Measurements from ENCODE around the gene SLC16A13. TPM values are rescaled to one million over a fixed set of nuclear protein-coding genes. Genes with fewer than 3 reads are reported as not detected.
"Not testable (repeated sequence)": the region's sequence is repeated elsewhere in the genome, so short reads cannot be mapped to it uniquely, and the experiment has no call there.

Gene SLC16A13
- total RNA-seq, 2 donors from 2014 or later = 11.7 to 19.1 TPM

DNA sequence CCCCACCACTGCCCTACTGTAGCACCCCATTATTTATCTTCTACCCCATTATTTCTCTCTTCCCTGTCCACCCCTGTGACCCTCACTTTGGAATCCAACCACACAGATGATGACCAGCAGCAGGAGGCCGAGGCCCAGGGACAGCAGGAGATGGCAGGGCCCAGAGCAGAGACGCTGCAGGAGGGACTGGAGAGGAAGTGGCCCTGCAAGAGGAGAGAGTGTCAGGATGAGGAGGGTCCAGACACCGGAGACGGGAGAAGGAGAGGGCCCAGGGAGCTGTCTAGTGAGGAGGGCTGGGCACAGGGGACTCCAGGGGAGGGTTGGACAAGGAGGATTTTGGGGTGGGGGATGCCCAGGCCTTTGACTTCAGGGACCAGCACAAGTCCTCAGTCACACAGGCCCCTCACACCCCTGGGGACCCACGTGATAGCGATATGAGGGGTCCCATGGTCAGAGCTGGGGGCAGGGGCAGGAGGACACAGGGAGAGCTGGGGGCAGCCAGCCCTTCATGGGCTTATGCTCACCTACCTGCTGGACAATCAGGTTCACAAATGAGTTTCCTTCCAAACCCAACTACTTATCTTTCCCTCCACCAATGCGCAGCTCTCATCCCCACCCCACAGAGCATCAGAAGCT, 42.2 kb downstream of the SLC16A13 start:
- Mint-ChIP-seq H3K27me3 (no peaks in the 10 kb centered on the region), H3K27ac (no peak overlapping the region), H3K4me1 (ENCODE audit: low read depth in 2 of 2) (peaks cover 21 to 30% of the 10 kb centered on the region in 2 donors), H3K36me3 (no peaks in the 10 kb centered on the region), H3K4me3 (no peak overlapping the region), H3K9me3 (no peaks in the 10 kb centered on the region)
- no peak for DNase-seq (ENCODE audit: low spot score)
- ATAC-seq = no peak

DNA sequence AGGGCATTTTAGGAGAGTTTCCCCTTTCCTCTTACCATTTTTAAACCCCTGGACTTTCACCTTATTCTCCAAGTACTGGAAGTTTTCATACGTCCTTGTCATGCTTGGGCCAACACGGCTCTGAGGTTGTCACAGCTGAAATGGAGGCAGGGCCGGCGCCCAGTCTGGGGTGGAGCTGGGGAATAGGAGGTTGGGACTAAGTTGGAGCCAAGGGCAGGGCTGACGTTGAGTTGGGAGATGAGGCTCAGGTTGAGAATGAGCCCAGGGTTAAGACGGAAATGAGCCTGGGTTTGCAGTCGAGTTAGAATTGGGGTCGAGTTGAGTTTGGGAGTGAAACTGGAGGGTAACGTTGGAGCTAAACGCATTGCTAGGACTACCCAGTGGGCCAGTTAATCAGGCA, 42.9 kb downstream of the SLC16A13 start:
- no peak for DNase-seq (ENCODE audit: low spot score)
- Mint-ChIP-seq H3K27ac (no peak overlapping the region), H3K9me3 (no peaks in the 10 kb centered on the region), H3K4me3 (no peak overlapping the region), H3K36me3 (no peaks in the 10 kb centered on the region), H3K4me1 (ENCODE audit: low read depth in 2 of 2) (peaks cover 26 to 34% of the 10 kb centered on the region in 2 donors), H3K27me3 (no peaks in the 10 kb centered on the region)
- no peak for ATAC-seq

DNA sequence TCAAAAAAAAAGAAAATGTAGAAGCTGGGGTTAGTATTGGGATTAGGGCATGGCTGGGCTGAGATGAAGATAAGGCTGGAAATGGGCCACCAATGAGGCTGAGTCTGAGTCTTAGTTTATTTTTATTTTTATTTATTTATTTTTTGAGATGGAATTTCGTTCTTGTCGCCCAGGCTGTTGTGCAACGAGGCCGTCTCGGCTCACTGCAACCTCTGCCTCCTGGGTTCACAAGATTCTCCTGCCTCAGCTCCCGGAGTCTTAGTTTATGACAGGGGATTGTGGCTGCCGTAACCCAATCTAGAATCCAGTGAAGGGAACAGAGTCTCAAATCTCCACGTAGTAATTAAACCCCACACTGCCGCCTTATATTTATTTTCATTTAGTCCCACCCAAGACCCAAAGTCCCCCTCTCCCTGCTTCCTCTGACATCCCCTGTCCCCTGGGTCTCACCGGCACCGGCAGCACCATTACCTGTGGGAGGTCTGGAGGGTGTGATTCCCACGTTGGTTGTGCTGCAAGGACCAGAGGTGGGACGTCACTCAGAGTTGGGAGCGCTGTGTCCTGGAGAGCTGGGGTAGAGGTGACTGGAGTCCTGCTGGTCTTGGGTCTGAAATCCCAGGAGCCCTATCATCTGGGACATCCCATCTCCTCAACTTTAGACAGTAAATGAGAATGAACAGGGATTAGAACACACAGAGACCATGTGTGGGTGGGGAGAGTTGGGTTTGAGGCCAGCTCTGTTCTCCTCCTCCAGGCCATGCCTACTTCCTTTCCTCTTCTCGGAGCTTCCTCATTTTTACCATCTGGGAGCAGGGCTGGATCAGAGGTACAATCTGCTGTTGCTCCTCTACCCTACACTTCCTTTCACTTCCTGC, 44.0 kb downstream of the SLC16A13 start, which contains the start of gene CLEC10A:
Gene CLEC10A (minus strand): TSS at position 671 of the 875 bp plus-strand sequence. CDS start 1,439 bp downstream, outside the sequence.
- Mint-ChIP-seq H3K4me1 (ENCODE audit: low read depth in 2 of 2) (peaks cover 35 to 39% of the 10 kb centered on the region in 2 donors), H3K27ac (peak within 1 kb of the TSS in 1 of 2 donors; percentile 57), H3K36me3 (no peaks in the 10 kb centered on the region), H3K9me3 (no peaks in the 10 kb centered on the region), H3K4me3 (no peak within 1 kb of the TSS), H3K27me3 (no peaks in the 10 kb centered on the region)
- no peak for DNase-seq (ENCODE audit: low spot score)
- no peak for ATAC-seq

DNA sequence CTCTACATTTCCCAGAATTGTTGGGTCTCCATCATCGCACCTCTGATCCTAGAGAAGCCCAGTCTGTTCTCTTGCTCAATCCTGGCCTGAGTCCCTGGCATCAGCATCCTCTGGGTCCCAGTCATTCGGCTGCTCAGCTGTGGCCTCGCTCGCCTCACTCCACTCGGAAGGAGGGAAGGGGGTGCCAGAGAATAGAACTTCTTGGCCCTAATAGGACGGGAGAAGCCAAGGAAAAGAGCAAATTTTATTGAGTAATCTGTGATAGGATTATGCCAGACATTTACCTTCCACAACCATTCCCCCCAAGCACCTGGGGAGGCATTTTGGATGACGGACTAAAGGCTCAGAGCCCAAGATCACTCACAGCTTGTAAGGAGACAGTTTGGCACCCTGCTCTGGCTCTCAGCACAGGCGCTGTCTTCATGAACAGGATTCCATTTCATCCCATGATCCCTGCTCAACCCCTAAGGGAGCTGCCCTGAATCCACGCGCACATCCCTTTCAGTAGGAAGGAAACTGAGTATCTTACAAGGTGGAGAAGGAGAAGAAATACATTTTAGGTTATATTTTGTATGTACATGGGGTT, 44.7 kb downstream of the SLC16A13 start:
- no peak for DNase-seq (ENCODE audit: low spot score)
- H3K36me3 Mint-ChIP-seq = no peaks in the 10 kb centered on the region
- no peak for ATAC-seq
- H3K9me3 Mint-ChIP-seq = no peaks in the 10 kb centered on the region
- H3K27me3 Mint-ChIP-seq = no peaks in the 10 kb centered on the region
- peaks cover 35 to 36% of the 10 kb centered on the region in 2 donors for H3K4me1 Mint-ChIP-seq (ENCODE audit: low read depth in 2 of 2)
- peak overlapping the region in 1 of 2 donors; percentile 57 for H3K27ac Mint-ChIP-seq
- H3K4me3 Mint-ChIP-seq = no peak overlapping the region

DNA sequence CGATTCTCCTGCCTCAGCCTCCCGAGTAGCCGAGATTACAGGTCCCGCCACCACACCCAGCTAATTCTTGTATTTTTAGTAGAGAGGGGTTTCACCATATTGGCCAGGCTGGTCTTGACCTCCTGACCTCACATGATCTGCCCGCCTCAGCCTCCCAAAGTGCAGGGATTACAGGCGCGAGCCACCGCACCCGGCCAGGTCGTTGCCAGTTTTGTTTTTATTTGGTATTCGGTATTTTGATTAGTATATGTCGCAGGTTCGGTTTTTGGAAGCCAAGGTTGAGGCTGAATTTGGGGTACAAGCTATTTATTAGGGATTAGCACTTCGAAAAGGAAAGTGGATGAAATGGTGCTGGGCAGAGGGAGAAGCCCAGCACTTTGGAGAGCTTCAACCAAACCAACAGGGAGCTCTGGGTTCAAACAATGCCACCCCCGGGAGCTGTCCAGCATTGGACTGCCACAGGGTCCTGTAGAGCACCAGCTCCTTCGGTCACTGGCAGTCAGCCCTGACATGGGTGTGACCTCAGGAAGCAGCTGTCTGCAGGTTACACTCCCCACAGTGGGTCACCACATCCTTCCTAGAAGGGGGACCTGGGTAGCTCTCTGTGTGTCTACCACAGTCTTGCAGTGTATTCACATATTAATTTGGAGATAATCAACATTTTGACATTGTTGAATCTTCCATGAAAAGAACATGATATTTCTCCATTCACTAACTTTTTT, 45.7 kb downstream of the SLC16A13 start:
- Mint-ChIP-seq H3K4me1 (ENCODE audit: low read depth in 2 of 2) (peaks cover 35 to 36% of the 10 kb centered on the region in 2 donors), H3K4me3 (peak overlapping the region; percentile 57), H3K27ac (peak overlapping the region in 1 of 2 donors; percentile 25), H3K36me3 (no peaks in the 10 kb centered on the region), H3K27me3 (peaks cover 0 to 4% of the 10 kb centered on the region in 2 donors), H3K9me3 (no peaks in the 10 kb centered on the region)
- ATAC-seq (peak; percentile 91 to 97), DNase-seq (ENCODE audit: low spot score) (peak; percentile 67)

DNA sequence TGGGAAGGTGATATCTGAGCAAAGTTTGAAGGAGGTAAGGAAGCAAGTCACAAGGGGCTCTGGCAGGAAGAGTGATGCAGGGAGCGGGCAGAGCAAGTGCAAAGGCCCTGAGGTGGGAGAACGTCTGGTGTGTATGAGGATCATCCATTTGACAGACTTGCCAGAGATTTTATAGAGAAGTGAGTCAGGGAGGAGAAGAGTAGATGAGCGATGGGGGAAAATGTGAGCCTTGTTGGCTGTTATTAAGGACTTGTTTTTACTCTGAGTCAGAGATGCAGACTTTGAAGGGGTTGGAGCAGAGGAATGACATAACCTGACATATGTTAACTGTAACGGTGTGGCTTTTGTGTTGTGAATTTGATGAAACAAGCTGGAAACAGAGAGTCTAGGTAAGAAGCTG, 47.8 kb downstream of the SLC16A13 start:
- no peaks in the 10 kb centered on the region for H3K9me3 Mint-ChIP-seq
- H3K4me1 Mint-ChIP-seq (ENCODE audit: low read depth in 2 of 2) = peaks cover 27 to 30% of the 10 kb centered on the region in 2 donors
- no peaks in the 10 kb centered on the region for H3K36me3 Mint-ChIP-seq
- H3K4me3 Mint-ChIP-seq = no peak overlapping the region
- H3K27me3 Mint-ChIP-seq = peaks cover 0 to 9% of the 10 kb centered on the region in 2 donors
- DNase-seq (ENCODE audit: low spot score) (no peak), ATAC-seq (no peak)
- no peak overlapping the region for H3K27ac Mint-ChIP-seq

DNA sequence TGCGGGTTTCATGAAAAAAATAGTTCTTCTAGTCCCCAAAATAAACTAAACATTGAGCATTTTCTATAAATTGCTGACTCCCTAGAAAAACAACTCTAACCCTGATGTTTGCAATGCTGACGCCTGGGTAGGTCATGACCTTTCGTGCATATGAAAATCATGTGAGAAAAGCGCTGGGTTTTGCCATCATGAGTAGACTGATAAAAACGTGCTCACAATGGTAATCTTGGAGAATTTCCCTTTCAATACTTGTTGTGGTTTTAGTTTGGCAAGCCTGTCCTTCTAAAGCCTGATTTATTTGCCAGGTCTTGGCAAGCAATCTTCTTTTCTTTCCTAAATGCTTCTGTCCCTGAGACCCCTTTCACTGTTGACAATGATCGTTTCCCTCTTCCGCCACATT, 48.3 kb downstream of the SLC16A13 start:
- H3K4me1 Mint-ChIP-seq (ENCODE audit: low read depth in 2 of 2) = peaks cover 27 to 30% of the 10 kb centered on the region in 2 donors
- ATAC-seq = no peak
- no peak overlapping the region for H3K27ac Mint-ChIP-seq
- no peak overlapping the region for H3K4me3 Mint-ChIP-seq
- no peaks in the 10 kb centered on the region for H3K9me3 Mint-ChIP-seq
- no peak for DNase-seq (ENCODE audit: low spot score)
- H3K36me3 Mint-ChIP-seq = no peaks in the 10 kb centered on the region
- peaks cover 0 to 9% of the 10 kb centered on the region in 2 donors for H3K27me3 Mint-ChIP-seq

DNA sequence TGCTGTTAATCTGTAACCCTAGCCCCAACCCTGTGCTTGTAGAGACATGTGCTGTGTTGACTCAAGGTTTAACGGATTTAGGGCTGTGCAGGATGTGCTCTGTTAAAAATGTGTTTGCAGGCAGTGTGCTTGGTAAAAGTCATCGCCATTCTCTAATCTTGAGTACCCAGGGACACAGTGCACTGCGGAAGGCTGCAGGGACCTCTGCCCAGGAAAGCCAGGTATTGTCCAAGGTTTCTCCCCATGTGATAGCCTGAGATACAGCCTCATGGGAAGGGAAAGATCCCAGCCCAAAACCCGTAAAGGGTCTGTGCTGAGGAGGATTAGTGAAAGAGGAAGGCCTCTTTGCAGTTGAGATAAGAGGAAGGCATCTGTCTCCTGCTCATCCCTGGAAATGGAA, 52.6 kb downstream of the SLC16A13 start:
- H3K4me1 Mint-ChIP-seq (ENCODE audit: low read depth in 2 of 2) = peaks cover 10 to 11% of the 10 kb centered on the region in 2 donors
- not testable (repeated sequence) for H3K27ac Mint-ChIP-seq; DNase-seq (ENCODE audit: low spot score); H3K9me3 Mint-ChIP-seq; ATAC-seq; H3K36me3 Mint-ChIP-seq; H3K4me3 Mint-ChIP-seq; H3K27me3 Mint-ChIP-seq

DNA sequence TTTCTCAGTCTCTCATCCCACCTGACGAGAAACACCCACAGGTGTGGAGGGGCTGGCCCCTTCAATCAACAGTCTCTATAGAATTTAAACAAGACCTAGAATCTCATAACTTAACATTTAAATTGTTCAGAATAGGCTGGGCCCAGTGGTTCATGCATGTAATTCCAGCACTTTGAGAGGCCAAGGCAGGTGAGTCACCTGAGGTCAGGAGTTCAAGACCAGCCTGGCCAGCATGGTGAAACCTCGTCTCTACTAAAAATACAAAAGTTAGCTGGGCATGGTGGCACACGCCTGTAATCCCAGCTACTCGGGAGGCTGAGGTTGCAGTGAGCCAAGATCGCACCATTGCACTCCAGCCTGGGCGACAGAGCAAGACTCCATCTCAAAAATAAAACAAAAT, 53.8 kb downstream of the SLC16A13 start:
- H3K27ac Mint-ChIP-seq; H3K36me3 Mint-ChIP-seq; ATAC-seq; DNase-seq (ENCODE audit: low spot score); H3K4me3 Mint-ChIP-seq; H3K9me3 Mint-ChIP-seq: not testable (repeated sequence)
- Mint-ChIP-seq H3K27me3 (peaks cover 13 to 14% of the 10 kb centered on the region in 2 donors), H3K4me1 (ENCODE audit: low read depth in 2 of 2) (peaks cover 9 to 10% of the 10 kb centered on the region in 2 donors)

Other genes with a start within 250 kb of the SLC16A13 start
- gene TEKT1, start 204.3 kb upstream of the SLC16A13 start, total RNA-seq = not detected
- not detected for gene ALOX12, start 40.0 kb upstream of the SLC16A13 start, total RNA-seq
- 100 to 1,000 TPM; 206 to 224 TPM for gene RNASEK, start 23.4 kb upstream of the SLC16A13 start, total RNA-seq
- gene BCL6B, start 13.0 kb upstream of the SLC16A13 start, total RNA-seq = 1 to 10 TPM in 1 of 2 donors, under 1 TPM in 1; 0.73 to 1.1 TPM
- gene SLC16A11, start 8.1 kb downstream of the SLC16A13 start, total RNA-seq = 1 to 10 TPM; 1.2 to 1.7 TPM
- not detected for gene CLEC10A, start 44.2 kb downstream of the SLC16A13 start, total RNA-seq
- under 1 TPM in 1 of 2 donors, not detected in 1; 0.33 TPM for gene ASGR2, start 78.8 kb downstream of the SLC16A13 start, total RNA-seq
- under 1 TPM in 1 of 2 donors, not detected in 1; 0.95 TPM for gene ASGR1, start 143.4 kb downstream of the SLC16A13 start, total RNA-seq
- gene DLG4, start 183.8 kb downstream of the SLC16A13 start, total RNA-seq = 1 to 10 TPM; 3.3 to 8.3 TPM
- 100 to 1,000 TPM; 651 to 710 TPM for gene ACADVL, start 183.9 kb downstream of the SLC16A13 start, total RNA-seq
- 10 to 100 TPM; 35.1 to 61.6 TPM for gene DVL2, start 198.5 kb downstream of the SLC16A13 start, total RNA-seq
- gene PHF23, start 203.4 kb downstream of the SLC16A13 start, total RNA-seq = 10 to 100 TPM; 40.1 to 55.2 TPM
- 100 to 1,000 TPM; 197 to 277 TPM for gene GABARAP, start 206.4 kb downstream of the SLC16A13 start, total RNA-seq
- gene CTDNEP1, start 215.7 kb downstream of the SLC16A13 start, total RNA-seq = 100 to 1,000 TPM; 145 to 165 TPM
- 10 to 100 TPM; 43.5 to 70.5 TPM for gene ELP5, start 216.2 kb downstream of the SLC16A13 start, total RNA-seq
- gene CLDN7, start 226.5 kb downstream of the SLC16A13 start, total RNA-seq = 1 to 10 TPM in 1 of 2 donors, under 1 TPM in 1; 0.73 to 1.1 TPM
- under 1 TPM in 1 of 2 donors, not detected in 1; 0.50 TPM for gene SLC2A4, start 245.7 kb downstream of the SLC16A13 start, total RNA-seq

Data from natural killer cell treated with Interleukin-12 subunit alpha and Interleukin-12 subunit beta and Interleukin-15 and Interleukin-18, amount 100 ng/mL, for 72 hours (primary cell).